GM06990 (cell line): ENCODE data around the gene SPPL2B.

Experiments used
- DNase-seq: peaks from one replicate; pipeline ENCODE4 v3.0.0-alpha.2; 2011; ENCODE audit not compliant: insufficient read length; ENCODE audit errors: extremely low read depth
- H3K27me3 ChIP-seq: replicated peaks from 2 replicates; pipeline ENCODE4 v1.6.0; 2011; ENCODE audit warnings: low read length; ENCODE audit not compliant: control insufficient read depth, insufficient read depth
- H3K36me3 ChIP-seq: 2 replicates; pipeline ENCODE4 v1.5.1; 2011; ENCODE audit warnings: low read length; ENCODE audit not compliant: control insufficient read depth, insufficient read depth
- H3K4me3 ChIP-seq: replicated peaks from 2 replicates; pipeline ENCODE4 v1.5.1; 2011; ENCODE audit warnings: low read depth, mild to moderate bottlenecking, control low read depth, low read length
- TF ChIP-seq, protein P1 (sequence below): IDR thresholded peaks from 2 replicates; pipeline ENCODE4 v1.5.1; 2011; ENCODE audit warnings: low read length, control low read depth, mild to moderate bottlenecking, inconsistent platforms; ENCODE audit not compliant: insufficient read depth, poor library complexity, severe bottlenecking

Gene SPPL2B

GRCh38 chr19:2288818-2289713, 39.4 kb upstream of the SPPL2B start:
- no peaks in the 10 kb centered on the region; the same call in 1 of the 2 replicates for H3K36me3 ChIP-seq
- DNase-seq = peak; percentile 61
- TF ChIP-seq, protein P1, sequence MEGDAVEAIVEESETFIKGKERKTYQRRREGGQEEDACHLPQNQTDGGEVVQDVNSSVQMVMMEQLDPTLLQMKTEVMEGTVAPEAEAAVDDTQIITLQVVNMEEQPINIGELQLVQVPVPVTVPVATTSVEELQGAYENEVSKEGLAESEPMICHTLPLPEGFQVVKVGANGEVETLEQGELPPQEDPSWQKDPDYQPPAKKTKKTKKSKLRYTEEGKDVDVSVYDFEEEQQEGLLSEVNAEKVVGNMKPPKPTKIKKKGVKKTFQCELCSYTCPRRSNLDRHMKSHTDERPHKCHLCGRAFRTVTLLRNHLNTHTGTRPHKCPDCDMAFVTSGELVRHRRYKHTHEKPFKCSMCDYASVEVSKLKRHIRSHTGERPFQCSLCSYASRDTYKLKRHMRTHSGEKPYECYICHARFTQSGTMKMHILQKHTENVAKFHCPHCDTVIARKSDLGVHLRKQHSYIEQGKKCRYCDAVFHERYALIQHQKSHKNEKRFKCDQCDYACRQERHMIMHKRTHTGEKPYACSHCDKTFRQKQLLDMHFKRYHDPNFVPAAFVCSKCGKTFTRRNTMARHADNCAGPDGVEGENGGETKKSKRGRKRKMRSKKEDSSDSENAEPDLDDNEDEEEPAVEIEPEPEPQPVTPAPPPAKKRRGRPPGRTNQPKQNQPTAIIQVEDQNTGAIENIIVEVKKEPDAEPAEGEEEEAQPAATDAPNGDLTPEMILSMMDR = peak; percentile 2
- H3K27me3 ChIP-seq = no peaks in the 10 kb centered on the region
- H3K4me3 ChIP-seq = peak overlapping the region; percentile 35

DNA sequence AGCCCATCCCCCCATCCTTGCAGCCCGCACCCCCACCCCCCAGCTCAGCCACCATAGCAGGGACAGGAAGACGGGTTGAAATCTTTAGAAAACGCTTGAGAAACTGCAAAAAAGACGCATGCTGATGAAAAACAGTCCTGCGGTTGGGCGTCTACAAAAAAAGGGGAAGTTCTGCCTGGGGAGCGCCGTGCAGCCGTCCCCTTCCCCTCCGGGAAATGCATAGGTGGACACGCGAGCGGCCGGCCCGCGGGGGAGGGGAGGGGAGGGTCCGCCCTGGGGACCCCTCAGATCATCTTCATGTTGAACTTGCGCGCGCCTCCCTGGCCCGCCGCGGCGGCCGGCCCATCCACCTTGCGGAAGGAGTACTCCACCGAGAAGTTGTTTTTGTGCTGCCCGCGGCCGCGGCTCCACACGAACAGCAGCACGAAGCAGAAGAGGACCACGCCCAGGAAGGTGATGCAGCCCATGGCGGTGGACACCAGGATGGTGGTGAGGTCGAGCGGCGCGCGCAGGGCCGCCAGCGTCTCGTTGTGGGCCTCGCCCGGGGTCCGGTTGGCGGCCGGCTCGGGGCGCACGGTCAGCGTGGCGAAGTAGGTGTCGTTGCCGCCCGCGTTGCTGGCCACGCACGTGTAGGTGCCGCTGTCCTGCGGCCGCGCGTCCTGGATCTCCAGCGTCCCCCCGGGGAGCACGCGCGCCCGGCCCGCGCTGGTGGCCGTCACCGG, 38.6 kb upstream of the SPPL2B start:
- H3K27me3 ChIP-seq = no peaks in the 10 kb centered on the region
- H3K36me3 ChIP-seq = no peaks in the 10 kb centered on the region; the same call in 1 of the 2 replicates
- TF ChIP-seq, protein P1 = no peak
- peak overlapping the region; percentile 64 for H3K4me3 ChIP-seq
- DNase-seq = peak; percentile 84

GRCh38 chr19:2290441-2291184, 37.9 kb upstream of the SPPL2B start:
- H3K27me3 ChIP-seq = no peaks in the 10 kb centered on the region
- TF ChIP-seq, protein P1 = no peak
- no peaks in the 10 kb centered on the region; the same call in 1 of the 2 replicates for H3K36me3 ChIP-seq
- DNase-seq = peak; percentile 73
- H3K4me3 ChIP-seq = peak overlapping the region; percentile 64

DNA sequence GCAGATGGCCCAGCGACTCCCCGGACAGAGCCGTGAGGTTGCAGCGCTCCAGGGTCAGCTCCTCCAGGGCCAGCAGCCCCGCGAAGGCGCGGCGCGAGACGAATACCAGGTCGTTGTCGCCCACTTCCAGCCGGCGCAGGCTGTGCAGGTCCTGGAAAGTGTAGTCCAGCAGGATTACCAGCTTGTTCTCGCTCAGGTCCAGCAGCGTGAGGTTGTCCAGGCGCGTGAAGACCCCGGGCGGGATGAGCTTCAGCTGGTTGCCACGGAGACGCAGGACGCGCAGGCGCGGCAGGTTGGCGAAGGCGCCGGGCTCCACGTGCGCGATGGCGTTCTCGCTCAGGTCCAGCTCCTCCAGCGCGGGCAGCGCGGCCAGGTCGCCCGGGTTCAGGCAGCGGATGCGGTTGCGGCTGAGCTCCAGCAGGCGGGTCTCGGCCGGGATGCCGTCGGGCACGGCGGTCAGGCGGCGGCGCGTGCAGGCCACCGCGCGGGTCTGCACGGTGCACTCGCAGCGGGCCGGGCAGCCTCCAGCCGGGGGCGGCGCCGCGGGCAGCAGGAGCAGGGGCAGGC, 37.2 kb upstream of the SPPL2B start:
- no peaks in the 10 kb centered on the region; the same call in 1 of the 2 replicates for H3K36me3 ChIP-seq
- H3K4me3 ChIP-seq = peak overlapping the region; percentile 64
- no peaks in the 10 kb centered on the region for H3K27me3 ChIP-seq
- DNase-seq = no peak
- TF ChIP-seq, protein P1 = no peak

DNA sequence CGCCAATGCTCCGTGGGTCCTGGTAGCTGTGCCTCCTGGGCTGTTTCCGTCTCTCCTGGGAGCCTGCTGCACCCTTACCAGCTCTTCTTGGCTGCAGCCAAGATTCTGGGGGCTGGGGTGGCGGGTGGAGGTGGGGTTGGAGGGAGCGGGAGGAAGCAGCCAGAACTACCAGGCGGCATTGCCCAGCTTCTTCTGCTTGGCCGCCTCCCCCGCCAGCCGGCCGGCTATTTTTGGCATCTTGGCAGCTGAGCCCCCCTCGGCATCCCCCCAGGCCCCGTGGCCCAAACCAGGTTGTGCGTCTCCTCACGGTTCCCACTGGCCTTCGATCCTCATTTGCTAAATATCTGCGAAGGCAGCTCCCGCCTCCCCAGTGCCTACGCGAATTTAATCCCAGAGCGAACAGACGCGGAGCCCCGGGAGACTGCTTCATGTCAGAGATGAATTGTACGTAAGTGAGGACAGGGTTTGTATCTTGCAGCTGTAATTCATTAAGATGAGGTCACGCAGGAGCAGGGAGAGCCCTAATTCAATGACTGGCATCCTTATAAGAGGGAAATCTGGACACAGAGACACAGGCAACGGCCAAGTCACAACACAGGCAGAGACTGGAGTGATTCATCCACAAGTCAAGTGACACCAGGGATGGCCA, 33.7 kb upstream of the SPPL2B start:
- DNase-seq = no peak
- no peak overlapping the region for H3K4me3 ChIP-seq

More for the DNA sequence above, 33.7 kb upstream of the SPPL2B start:
- H3K27me3 ChIP-seq = no peaks in the 10 kb centered on the region
- TF ChIP-seq, protein P1 = no peak
- H3K36me3 ChIP-seq = no peaks in the 10 kb centered on the region; the same call in 1 of the 2 replicates
